Activated CD4-positive, alpha-beta T cell treated with anti-CD3 and anti-CD28 coated beads, Interleukin-10, Interleukin-2, amounts not matched to agents 100 ng/mL and 50 ng/mL, durations not matched to agents 16 hours and 8 hours (primary cell): Measurements from ENCODE around the gene ANKRD33B.
"Not testable (repeated sequence)": the region's sequence is repeated elsewhere in the genome, so short reads cannot be mapped to it uniquely, and the experiment has no call there.

Source experiments
- DNase-seq: peaks from one replicate; pipeline ENCODE4 v3.0.0-alpha.2; 2020

The ANKRD33B gene

DNA sequence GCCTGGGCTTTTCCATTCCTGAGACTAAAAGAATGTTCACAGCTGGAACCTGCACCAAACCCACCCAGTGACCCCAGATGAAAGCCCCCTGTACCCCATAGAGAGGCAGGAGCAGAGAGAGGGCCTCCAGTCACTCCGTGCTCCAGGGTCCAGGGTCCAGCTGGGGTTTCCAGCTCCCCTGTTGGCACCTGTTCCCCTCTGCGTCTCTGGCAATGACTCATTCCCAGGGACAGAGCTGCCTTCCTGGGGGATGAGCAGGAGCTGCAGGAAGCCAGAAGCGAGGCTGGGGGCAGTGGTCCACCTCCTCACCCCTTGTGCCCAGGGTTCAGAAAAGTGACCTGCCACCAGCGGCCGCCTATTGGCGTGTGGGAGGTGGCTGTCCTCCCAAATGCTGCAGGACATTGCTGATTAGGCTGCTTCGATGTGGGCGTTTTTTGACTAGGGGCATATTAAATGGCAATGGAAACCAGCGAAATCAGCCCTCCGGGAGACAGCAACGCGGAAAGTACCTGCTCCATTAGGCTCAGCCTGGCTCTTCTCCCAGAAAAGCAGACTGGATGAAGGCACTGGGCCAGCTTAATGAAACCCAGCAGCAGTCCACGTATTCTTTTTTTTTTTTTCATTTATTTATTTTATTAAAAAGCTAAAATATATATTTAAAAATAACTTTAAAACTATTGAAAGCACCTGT lies 99.8 kb downstream of the ANKRD33B start:
- no peak for DNase-seq

DNA sequence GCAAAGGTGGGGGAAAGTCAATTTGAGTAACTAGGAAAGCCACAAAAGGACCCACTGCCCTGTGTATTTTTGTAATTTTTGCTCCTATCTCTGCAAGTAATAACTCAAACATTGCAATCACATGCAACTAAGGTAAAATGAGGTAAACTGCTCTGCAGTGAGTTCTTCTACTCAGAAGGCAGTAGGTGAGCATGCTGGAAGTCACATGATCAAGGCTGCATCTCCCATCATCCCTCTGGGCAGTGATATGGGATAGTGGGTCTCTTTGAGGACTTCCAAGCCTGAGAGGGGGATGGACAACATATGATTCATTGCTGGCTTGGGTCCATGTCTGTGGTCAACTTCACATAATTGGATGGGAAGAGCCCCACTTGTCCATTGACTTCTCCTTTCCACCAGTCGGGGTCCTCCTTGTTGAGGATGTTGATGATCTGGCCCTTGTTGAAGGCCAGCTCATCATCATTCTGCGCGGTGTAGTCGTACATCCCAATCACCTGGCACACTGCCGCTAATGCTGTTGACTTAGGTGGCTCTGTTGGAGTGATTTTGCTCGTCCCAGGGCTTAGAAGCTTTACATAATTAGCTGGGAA lies 100.4 kb downstream of the ANKRD33B start:
- not testable (repeated sequence) for DNase-seq

DNA sequence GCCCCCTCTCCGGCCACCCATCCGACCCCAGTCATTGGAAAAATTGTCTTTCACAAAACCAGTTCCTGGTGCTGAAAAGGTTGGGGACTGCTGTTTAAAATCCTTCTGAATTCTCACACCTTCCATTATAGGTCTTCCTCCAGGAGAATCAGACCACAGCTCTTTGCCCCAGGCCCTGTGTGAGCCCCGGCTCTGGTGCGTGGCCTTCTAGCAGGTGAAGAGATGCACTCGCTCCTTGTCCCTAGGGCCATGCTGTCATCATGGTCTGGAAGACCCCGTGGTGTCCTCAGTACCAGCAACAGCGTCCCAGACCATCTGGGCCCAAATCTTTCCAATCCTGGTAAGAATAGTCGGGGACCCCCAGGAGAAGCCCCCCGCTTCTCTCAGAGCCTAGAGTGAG lies 101.9 kb downstream of the ANKRD33B start:
- DNase-seq: no peak

DNA sequence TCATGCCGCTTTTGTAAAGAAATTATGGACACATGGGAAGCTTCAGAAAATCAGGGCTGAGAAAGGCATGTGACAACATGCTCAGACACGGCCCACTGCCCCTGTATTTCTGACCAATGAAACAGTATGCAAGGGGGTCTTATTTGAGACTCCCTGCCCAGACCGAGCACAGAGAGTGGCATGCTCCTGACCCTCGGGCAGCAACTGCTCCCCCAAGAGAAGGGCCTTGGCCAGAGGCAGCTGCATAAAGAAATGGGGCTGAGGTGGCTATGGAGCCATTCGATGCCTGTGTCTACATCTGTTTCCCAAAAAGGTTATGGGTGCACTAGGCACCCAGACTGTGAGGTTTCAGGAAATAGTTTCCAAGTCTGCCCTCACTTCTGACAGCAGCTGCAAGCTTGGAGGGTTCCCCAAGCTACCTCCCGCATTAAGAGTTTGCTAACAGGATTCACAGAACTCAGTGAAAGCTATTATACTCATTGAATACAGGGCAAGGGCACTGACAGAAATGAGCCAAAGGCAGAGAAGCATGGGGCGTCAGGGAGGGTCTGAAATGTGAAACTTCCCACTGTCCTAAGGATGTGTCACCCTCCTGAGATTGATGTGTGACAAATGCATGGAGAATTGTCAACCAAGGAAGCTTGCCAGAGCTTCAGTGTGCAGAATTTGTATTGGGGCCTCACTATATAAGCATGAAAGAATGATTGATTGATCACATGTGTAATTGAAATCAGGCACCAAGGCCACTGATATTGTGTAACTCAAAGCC lies 102.8 kb downstream of the ANKRD33B start:
- DNase-seq: no peak

DNA sequence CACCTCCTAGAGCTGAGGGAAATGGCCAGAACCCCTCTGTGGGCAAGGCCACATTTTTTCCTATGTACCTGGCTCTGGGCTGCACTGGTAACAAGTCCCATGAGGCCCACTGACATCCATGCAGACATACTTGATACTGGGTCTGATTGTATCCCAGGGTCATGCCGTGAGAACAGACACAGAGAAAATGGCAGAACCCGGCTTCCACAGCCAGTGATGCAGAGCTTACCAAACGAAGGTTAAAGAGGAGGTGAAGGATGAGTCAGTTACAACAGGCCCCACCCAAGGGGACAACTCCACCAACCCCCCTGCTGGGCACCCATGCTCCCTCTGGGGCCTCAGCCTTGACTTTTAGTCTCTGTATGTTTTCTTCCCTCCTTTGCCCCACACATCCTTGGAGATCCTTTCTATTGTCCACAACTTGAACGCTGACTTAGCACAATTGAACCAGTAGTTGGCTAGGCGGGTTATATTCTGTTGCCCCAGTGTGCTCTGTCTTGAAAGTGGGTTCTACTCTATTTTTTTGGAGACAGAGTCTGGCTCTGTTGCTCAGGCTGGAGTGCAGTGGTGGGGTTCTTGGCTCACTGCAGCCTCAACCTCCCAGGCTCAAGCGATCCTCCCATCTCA lies 103.7 kb downstream of the ANKRD33B start:
- no peak for DNase-seq

DNA sequence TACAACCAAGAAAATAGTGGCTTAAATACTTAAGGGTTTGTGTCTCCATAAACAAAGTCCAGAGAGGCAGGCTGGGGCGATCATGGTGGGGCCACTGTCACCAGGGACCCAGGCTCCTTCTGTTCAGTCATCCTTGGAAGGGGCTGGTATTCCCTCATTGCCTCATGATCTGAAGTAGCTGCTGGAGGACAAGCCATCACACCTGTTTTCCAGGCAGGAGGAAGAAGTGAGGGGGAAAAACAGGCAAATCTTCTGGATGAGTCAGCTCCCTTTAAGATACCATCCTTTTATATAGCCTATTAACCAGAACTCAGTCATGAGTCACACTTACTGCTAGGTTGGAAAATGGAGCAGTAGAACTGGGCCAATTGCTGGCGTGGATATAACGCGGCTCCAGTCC lies 104.8 kb downstream of the ANKRD33B start:
- no peak for DNase-seq

DNA sequence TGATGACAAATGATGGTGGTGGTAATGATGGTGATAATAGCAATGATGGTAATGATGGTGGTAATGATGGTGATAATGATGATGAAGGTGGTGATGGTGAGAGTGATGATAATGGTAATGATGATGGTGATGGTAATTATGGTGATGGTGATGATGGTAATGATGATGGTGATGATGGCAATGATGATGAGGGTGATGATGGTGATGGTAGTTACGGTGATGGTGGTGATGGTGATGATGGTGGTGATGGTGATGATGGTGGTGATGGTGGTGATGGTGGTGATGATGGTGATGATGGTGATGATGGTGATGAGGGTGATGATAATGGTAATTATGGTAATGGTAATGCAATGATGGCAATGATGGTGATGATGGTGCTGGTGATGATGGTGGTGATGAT lies 106.1 kb downstream of the ANKRD33B start:
- DNase-seq: no peak

DNA sequence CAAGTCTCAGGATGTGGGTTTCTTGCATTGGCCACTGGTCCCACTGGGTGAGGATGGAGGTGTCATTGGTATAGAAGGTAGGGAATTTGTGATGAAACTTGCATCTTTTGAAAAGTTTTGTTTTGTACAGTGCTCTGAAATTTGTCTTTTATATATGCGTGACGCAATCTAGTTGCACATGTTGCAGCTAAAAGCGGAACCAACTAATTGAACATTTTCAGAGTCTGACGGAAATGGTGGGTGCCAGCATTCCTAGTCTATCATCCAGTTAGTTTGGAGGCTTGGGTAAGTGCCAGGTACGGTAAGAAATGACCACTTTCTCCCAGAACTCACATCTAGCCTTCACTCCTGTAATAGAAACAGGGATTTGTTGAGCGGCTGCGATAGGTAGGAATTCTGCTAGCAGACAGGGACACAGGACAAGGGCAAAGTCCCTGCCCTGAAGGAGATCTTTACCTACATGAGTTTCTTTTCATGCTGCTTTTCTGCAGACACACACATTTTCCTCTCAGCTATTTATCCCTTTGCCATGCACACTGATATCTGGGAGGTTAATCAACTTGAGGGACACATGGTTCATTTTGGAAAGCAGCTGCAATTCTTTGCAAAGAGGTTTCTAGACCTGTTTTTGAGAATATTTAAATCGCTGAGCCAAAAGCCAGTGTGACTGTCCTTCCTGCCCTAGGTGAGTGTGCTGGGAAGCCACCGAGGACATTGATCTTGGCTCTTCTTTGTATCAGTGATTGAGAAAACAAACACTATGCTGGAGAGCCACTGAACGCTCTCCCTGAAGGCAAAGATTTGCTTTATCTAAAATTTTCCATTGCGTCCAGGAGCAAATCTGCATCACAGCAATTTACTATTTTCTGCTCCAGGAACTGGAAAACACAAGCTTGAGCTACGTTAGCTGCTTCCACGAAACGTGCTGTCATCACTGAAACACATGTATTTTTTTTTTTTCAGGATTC lies 107.5 kb downstream of the ANKRD33B start:
- DNase-seq: no peak

DNA sequence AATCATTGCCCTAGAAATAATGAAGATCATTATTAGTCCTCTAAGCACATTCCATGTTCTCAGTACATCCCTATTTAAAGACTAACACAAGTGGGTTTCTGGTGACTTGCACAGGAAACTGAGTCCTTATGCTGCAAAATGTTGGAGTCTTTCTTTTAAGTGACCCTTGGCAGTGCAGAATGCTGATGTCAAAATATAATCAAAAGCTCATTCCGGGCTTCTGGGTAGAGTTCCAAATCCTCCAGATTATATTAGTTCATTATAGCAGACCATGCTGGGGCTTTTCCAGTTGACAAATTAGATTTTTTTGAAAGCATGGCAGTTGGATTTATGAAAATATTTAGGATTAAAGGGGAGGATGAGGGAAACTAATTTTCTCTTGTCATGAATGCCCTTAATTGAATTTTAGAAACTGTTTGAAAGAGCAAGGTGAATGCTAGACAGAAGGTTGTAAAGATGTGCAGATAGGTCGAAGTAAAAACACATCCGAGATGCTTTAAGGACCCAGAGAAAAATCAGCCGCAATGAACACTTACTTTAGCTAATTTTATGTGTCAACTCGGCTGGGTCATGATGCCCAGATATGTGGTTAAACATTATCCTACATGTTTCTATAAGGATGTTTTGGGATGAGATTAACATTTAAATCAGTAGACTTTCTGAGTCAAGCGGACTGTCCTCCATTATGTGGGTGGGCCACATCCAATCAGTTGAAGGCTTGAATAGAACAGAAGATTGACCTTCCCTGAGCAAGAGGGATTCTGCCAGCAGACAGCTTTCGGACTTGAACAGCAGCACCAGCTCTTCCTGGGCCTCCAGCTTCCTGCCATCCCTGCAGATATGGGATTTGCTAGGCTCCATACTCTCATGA lies 108.5 kb downstream of the ANKRD33B start:
- DNase-seq: no peak

DNA sequence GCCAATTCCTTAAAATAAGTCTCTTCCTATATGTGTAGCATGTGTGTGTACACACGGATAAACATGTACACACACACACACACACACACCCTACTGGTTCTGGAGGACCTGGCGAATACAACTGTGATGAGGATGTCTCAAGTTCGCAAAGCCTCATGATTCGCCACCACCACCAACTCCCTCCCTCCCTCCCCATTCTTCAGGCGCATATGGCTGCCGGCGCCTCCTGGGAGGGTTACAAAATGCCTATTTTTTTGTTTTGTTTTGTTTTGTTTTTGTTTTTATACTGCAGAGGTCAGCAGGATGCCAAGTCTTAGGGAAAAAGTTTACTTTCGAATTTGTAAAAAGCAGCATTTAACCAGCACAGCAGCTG lies 109.1 kb downstream of the ANKRD33B start:
- no peak for DNase-seq

DNA sequence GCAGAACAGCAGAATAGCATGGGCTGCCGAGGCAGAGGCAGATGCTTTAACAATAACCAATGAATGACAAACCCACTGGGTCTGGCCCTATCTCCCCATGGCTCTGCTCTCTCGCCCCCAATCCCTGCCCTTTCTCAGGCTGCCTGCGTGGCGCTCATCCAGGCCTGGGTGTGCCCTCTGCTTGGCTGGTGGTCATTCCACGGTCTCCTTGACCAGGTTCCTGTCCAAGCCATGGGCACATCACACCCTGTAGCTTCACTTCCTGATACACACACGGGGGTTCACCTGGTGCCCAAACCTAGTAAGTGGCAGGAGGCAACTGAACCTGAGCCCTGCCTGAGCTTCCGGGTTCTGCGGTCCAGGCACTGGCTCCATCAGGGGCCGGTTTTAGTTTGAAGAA lies 109.5 kb downstream of the ANKRD33B start:
- DNase-seq: no peak

DNA sequence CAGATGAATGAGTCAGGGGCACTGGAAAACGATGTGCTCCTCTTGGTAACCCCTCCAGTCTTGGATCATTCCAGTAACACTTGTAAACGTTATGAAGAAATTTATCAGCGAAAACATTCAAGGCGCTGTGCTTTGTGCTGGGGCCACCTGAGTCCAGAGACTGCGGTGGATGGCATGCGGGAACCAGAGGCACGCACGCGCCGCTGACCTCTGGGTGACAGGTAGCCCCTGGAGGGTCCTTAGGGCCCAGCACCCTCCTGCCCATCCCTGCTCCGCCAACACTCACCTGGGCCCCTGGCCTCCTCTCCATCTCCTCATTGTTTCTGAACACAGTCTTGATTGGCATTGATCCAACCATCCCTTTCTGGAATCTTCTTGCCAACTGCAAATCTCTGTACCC lies 110.2 kb downstream of the ANKRD33B start:
- no peak for DNase-seq

DNA sequence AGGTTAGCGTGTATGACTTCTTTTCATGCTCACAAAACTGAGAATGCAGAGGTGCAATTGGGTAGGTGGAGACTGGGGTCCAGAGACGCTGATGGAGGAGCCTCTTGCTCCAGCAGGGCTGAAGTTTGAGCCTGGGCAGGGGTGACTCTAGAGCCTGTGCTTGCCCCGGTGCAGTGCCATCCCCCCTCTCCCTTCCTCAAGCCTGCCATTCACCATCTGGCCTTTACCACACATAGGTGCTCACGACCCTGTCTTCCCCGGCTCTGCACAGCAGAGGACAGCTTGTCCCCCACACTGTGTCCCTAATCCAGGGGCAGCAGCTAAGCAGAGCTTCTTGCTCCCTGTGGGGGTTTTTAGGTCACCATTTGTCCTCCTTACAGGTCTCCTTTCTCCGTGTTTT lies 110.7 kb downstream of the ANKRD33B start:
- no peak for DNase-seq

DNA sequence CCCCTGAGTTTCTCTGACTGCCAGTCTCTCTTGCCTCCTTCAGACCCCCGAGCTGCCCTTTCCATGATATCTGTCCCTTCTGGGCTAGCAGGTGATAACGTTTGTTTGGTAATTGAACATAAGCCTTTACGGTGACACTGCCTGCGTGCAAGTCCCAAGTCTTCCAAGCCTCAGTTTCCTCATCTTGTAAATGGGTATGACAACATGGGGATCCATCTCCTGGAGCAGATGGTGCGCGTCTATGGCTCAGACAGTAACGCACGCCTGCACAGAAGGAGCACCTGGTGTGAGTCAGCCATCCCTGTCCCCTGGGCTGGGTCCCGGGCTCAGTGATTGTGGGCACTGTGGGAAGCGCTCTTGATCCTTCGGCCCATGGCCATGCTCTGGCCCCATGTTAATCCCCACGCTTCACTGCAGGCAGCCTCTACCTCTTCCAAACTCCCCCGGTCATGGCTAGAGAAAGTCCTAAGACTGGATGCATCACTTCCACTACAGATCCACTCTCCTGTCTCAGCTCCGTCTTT lies 111.4 kb downstream of the ANKRD33B start:
- DNase-seq: no peak

DNA sequence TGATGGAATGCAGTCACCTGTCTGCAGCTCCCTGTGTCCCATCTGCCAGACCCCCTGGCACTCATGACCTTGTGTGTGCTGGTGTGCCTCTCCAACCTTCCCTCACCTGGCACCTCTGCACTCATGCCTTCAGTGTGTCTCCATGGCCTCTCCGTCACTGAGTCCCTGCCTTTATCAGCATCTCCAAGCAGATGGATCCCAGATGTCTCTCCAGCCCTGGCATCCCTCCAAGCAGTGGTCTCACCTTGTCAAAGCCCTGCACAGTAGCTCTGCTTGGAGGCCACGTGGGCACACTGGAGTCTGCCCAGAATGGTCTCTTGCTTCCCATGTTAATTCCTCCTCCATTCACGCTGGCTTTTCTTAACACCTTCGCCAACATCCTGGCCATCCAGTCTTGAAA lies 112.4 kb downstream of the ANKRD33B start:
- DNase-seq: no peak

DNA sequence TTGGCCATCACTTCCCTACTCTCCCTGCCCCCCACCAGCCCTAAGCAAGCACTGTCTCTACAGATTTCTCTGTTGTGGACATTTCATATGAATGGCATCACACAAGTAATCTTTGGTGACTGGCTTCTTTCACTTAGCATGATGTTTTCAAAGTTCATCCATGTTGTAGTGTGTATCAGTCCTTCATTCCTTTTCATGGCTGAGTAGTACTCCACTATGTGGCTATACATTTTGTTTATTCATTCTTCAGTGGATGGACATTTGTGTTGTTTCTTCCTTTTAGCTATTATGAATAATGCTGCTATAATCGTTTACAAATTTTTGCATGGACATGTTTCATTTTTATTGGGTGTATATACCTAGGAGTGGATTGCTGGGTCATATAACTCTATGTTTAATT lies 113.1 kb downstream of the ANKRD33B start:
- DNase-seq: no peak

DNA sequence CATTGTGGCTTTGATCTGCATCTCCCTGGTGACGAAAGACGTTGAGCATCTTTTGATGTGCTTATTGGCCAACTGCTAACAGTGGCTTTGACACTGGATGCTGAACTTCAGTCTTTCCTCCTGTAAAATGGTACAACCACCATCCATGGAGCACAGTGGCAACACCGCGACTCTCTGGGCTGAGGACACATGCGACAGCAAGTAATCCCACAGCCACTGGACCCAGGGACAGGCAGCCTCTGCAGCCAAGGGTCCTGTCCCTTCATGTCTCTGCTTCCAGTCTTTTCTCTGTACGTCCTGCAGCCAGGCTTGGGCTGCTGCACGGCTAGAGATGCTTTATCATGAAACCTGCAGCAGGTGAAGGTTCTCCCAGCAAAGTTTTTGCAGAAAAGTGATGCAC lies 113.7 kb downstream of the ANKRD33B start:
- DNase-seq: no peak

DNA sequence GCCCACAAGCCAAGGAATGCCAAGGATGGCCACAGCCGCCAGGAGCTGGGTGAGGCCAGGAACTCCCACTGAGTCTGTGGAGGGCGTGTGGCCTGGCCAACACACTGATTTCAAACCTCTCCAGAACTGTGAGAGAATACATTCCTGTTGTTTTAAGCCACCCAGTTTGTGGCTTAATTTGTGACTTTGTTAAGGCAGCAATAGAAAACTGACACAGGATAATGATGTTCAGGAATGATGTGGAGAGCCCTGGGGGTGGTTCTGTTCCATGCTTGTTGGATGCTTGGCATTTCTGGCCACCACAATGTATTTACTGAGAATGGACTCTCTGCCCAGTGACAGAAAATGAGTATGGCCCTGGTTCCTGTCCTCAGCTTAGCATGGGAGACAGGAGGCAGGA lies 114.4 kb downstream of the ANKRD33B start:
- no peak for DNase-seq

DNA sequence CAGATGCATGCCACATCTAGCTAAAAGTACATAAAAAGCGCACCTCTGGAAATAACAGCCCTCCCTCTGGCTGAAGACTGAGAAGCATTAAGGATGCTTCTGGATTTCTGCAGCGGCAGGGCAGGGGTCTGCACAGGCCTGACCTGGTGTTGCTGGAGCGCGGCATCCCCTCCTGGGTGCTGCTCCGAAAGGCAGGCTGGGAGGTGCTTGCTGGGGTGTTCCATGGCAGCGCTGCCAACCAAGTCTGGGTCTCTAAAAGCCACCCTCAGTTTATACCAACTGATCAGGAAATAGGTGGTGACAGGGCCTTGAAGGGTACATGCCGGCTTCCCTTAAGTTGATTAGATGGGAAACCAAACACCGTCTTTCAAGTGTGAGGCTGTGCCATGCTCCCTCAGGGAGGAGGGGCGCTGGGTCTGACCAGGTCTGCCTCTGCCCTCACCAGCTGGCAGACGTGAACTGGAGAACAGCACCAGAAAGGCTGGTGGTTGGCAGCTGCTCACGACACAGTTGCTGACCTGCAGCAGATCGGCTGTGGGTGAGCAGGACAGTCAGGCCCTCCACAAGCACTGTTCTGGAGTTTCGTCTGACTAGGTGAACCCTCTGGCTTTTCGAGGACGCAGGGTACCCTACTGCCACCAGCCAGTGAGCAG lies 115.6 kb downstream of the ANKRD33B start:
- DNase-seq: no peak

DNA sequence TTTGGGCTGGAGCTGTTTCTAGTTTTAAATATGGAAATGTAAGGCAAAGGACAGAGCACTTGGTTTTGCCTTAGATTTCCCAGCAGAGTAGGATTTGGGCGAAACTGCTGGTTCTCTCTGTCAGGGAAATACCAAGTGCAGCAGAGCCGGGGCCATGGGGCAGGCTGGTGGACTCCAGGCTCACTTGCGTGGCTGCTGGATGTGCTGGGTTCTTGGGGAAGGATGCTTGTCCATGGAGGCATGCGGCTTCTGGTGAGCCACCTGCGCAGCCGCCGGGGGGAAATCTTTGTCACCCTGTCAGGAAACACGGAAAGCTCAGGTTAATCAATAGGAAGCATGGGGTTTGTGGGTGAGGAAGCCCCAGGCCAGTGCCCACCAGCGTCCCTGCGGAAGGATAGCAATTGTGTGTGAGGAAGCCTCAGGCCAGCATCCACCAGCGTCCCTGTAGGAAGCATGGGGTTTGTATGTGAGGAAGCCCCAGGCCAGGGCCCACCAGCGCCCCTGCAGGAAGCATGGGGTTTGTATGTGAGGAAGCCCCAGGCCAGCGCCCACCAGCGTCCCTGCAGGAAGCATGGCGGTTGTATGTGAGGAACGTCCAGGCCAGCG lies 117.1 kb downstream of the ANKRD33B start:
- DNase-seq: no peak
